ENCODE measurements around the gene TTYH1.

TTYH1 gene

GRCh38 chr19:54448040-54448773 is 32.9 kb downstream of the TTYH1 start:
- H3K4me3 ChIP-seq (ENCODE audit: low read length): peak overlapping the region; percentile 82
- peak overlapping the region; percentile 76 for H3K9ac ChIP-seq (ENCODE audit: low read depth, low read length)
- no peaks in the 10 kb centered on the region for H3K9me3 ChIP-seq (ENCODE audit: insufficient read depth, low read depth, low read length)
- peak overlapping the region; percentile 59 for H3K27ac ChIP-seq (ENCODE audit: low read length)
- H3K27me3 ChIP-seq (ENCODE audit: insufficient read depth, low read length): no peaks in the 10 kb centered on the region
- H3K4me1 ChIP-seq (ENCODE audit: insufficient read depth, low read length): peaks cover 5% of the 10 kb centered on the region; the same call in 1 of the 2 replicates
- H3K36me3 ChIP-seq (ENCODE audit: insufficient read depth, low read depth, low read length): peaks cover 39% of the 10 kb centered on the region

- Histone ChIP-seq H3K36me3 (ENCODE audit: insufficient read depth, low read depth, low read length) (peaks cover 45% of the 10 kb centered on the region), H3K27ac (ENCODE audit: low read length) (peak within 1 kb of the TSS; percentile 59), H3K9me3 (ENCODE audit: insufficient read depth, low read depth, low read length) (no peaks in the 10 kb centered on the region), H3K9ac (ENCODE audit: low read depth, low read length) (peak within 1 kb of the TSS; percentile 76), H3K27me3 (ENCODE audit: insufficient read depth, low read length) (no peaks in the 10 kb centered on the region), H3K4me1 (ENCODE audit: insufficient read depth, low read length) (peaks cover 5% of the 10 kb centered on the region; the same call in 1 of the 2 replicates), H3K4me3 (ENCODE audit: low read length) (peak within 1 kb of the TSS; percentile 82)
These were observed 33.8 kb downstream of the TTYH1 start, which contains the start of gene LENG8 for GRCh38 chr19:54448774-54449700. Gene LENG8, plus strand, starts transcription at chr19:54449199. Its CDS starts 2,146 bp downstream, at chr19:54451345.

- H3K4me1 ChIP-seq (ENCODE audit: insufficient read depth, low read length): peaks cover 5% of the 10 kb centered on the region; the same call in 1 of the 2 replicates
- no peaks in the 10 kb centered on the region for H3K27me3 ChIP-seq (ENCODE audit: insufficient read depth, low read length)
- H3K36me3 ChIP-seq (ENCODE audit: insufficient read depth, low read depth, low read length): peaks cover 50% of the 10 kb centered on the region
- no peaks in the 10 kb centered on the region for H3K9me3 ChIP-seq (ENCODE audit: insufficient read depth, low read depth, low read length)
- peak overlapping the region; percentile 76 for H3K9ac ChIP-seq (ENCODE audit: low read depth, low read length)
- no peak overlapping the region for H3K27ac ChIP-seq (ENCODE audit: low read length)
- H3K4me3 ChIP-seq (ENCODE audit: low read length): peak overlapping the region; percentile 82
These were observed 34.4 kb downstream of the TTYH1 start for GRCh38 chr19:54449701-54450069.

- H3K4me1 ChIP-seq (ENCODE audit: insufficient read depth, low read length): peaks cover 5% of the 10 kb centered on the region; the same call in 1 of the 2 replicates
- peaks cover 56% of the 10 kb centered on the region for H3K36me3 ChIP-seq (ENCODE audit: insufficient read depth, low read depth, low read length)
- no peaks in the 10 kb centered on the region for H3K27me3 ChIP-seq (ENCODE audit: insufficient read depth, low read length)
- H3K27ac ChIP-seq (ENCODE audit: low read length): no peak overlapping the region
- H3K4me3 ChIP-seq (ENCODE audit: low read length): no peak overlapping the region
- no peaks in the 10 kb centered on the region for H3K9me3 ChIP-seq (ENCODE audit: insufficient read depth, low read depth, low read length)
- H3K9ac ChIP-seq (ENCODE audit: low read depth, low read length): no peak overlapping the region
These were observed 36.1 kb downstream of the TTYH1 start for GRCh38 chr19:54451331-54451871.

GRCh38 chr19:54451997-54452396 is 36.7 kb downstream of the TTYH1 start:
- Histone ChIP-seq H3K27ac (ENCODE audit: low read length) (no peak overlapping the region), H3K4me1 (ENCODE audit: insufficient read depth, low read length) (peaks cover 5% of the 10 kb centered on the region; the same call in 1 of the 2 replicates), H3K4me3 (ENCODE audit: low read length) (no peak overlapping the region), H3K27me3 (ENCODE audit: insufficient read depth, low read length) (no peaks in the 10 kb centered on the region), H3K9me3 (ENCODE audit: insufficient read depth, low read depth, low read length) (no peaks in the 10 kb centered on the region), H3K9ac (ENCODE audit: low read depth, low read length) (no peak overlapping the region), H3K36me3 (ENCODE audit: insufficient read depth, low read depth, low read length) (peaks cover 62% of the 10 kb centered on the region)

GRCh38 chr19:54452626-54453025 is 37.4 kb downstream of the TTYH1 start:
- Histone ChIP-seq H3K4me3 (ENCODE audit: low read length) (no peak overlapping the region), H3K4me1 (ENCODE audit: insufficient read depth, low read length) (peaks cover 5% of the 10 kb centered on the region; the same call in 1 of the 2 replicates), H3K27ac (ENCODE audit: low read length) (no peak overlapping the region), H3K9me3 (ENCODE audit: insufficient read depth, low read depth, low read length) (no peaks in the 10 kb centered on the region), H3K27me3 (ENCODE audit: insufficient read depth, low read length) (no peaks in the 10 kb centered on the region), H3K9ac (ENCODE audit: low read depth, low read length) (no peak overlapping the region), H3K36me3 (ENCODE audit: insufficient read depth, low read depth, low read length) (peaks cover 68% of the 10 kb centered on the region)

- Histone ChIP-seq H3K4me3 (ENCODE audit: low read length) (no peak overlapping the region), H3K4me1 (ENCODE audit: insufficient read depth, low read length) (peaks cover 5% of the 10 kb centered on the region; the same call in 1 of the 2 replicates), H3K9ac (ENCODE audit: low read depth, low read length) (no peak overlapping the region), H3K9me3 (ENCODE audit: insufficient read depth, low read depth, low read length) (no peaks in the 10 kb centered on the region), H3K27ac (ENCODE audit: low read length) (no peak overlapping the region), H3K27me3 (ENCODE audit: insufficient read depth, low read length) (no peaks in the 10 kb centered on the region), H3K36me3 (ENCODE audit: insufficient read depth, low read depth, low read length) (peaks cover 84% of the 10 kb centered on the region)
These were observed 38.9 kb downstream of the TTYH1 start for GRCh38 chr19:54453921-54454780.

- H3K9ac ChIP-seq (ENCODE audit: low read depth, low read length): no peak overlapping the region
- no peaks in the 10 kb centered on the region for H3K27me3 ChIP-seq (ENCODE audit: insufficient read depth, low read length)
- peaks cover 4% of the 10 kb centered on the region; the same call in 1 of the 2 replicates for H3K4me1 ChIP-seq (ENCODE audit: insufficient read depth, low read length)
- peaks cover 92% of the 10 kb centered on the region for H3K36me3 ChIP-seq (ENCODE audit: insufficient read depth, low read depth, low read length)
- H3K27ac ChIP-seq (ENCODE audit: low read length): no peak overlapping the region
- no peaks in the 10 kb centered on the region for H3K9me3 ChIP-seq (ENCODE audit: insufficient read depth, low read depth, low read length)
- H3K4me3 ChIP-seq (ENCODE audit: low read length): no peak overlapping the region
These were observed 39.8 kb downstream of the TTYH1 start for GRCh38 chr19:54454781-54455675.

GRCh38 chr19:54455786-54456422 is 40.6 kb downstream of the TTYH1 start:
- H3K9me3 ChIP-seq (ENCODE audit: insufficient read depth, low read depth, low read length): no peaks in the 10 kb centered on the region
- no peak overlapping the region for H3K27ac ChIP-seq (ENCODE audit: low read length)
- no peaks in the 10 kb centered on the region for H3K27me3 ChIP-seq (ENCODE audit: insufficient read depth, low read length)
- H3K4me1 ChIP-seq (ENCODE audit: insufficient read depth, low read length): no peaks in the 10 kb centered on the region
- peaks cover 97% of the 10 kb centered on the region for H3K36me3 ChIP-seq (ENCODE audit: insufficient read depth, low read depth, low read length)
- H3K9ac ChIP-seq (ENCODE audit: low read depth, low read length): no peak overlapping the region
- no peak overlapping the region for H3K4me3 ChIP-seq (ENCODE audit: low read length)

All from iPS-20b (cell line).